ENCODE results near the gene CNTROB. TPM values are rescaled to one million over a fixed set of nuclear protein-coding genes. Genes with fewer than 3 reads are reported as not detected.

CNTROB gene
- total RNA-seq, 2 donors from 2014 or later: 25.2 to 42.0 TPM

GRCh38 chr17:7989781-7990655 lies 58.0 kb downstream of the CNTROB start:
- intact Hi-C loops (cut with DNase I): loop anchor here (2.0 to 10.0 kb wide), 3 partner anchors 77 to 245 kb away; no protein-coding TSS in a partner anchor
- DNase-seq (ENCODE audit: low spot score): peak; percentile 79
- no peaks in the 10 kb centered on the region for H3K9me3 ChIP-seq
- H3K27me3 ChIP-seq (replicated peaks; ENCODE audit: insufficient read depth): no peaks in the 10 kb centered on the region
- no peaks in the 10 kb centered on the region for H3K4me1 ChIP-seq (replicated peaks)
- WGBS: 5% methylated on average over 54 of the region's 59 CpGs
- no peaks in the 10 kb centered on the region for H3K36me3 ChIP-seq
- peak overlapping the region; percentile 57 to 67 for H3K27ac ChIP-seq
- peak overlapping the region; percentile 43 to 49 for H3K4me3 ChIP-seq
- TF ChIP-seq CTCF (IDR thresholded peaks at IDR 0.05) (peak; percentile 94 to 98 (median 97)), POLR2A (IDR thresholded peaks at IDR 0.05) (no peak), POLR2AphosphoS5 (IDR thresholded peaks at IDR 0.05) (peak; percentile 52)

- 89% methylated on average over 2 of the region's 2 CpGs for WGBS
- TF ChIP-seq POLR2AphosphoS5 (IDR thresholded peaks at IDR 0.05) (no peak), POLR2A (IDR thresholded peaks at IDR 0.05) (no peak), CTCF (IDR thresholded peaks at IDR 0.05) (no peak)
- no peak for DNase-seq (ENCODE audit: low spot score)
- intact Hi-C loops (cut with DNase I): loop anchor here (10.0 kb wide), 1 partner anchor 248 kb away; no protein-coding TSS in a partner anchor
- H3K27ac ChIP-seq: no peak overlapping the region
- H3K27me3 ChIP-seq (replicated peaks; ENCODE audit: insufficient read depth): no peaks in the 10 kb centered on the region
- no peaks in the 10 kb centered on the region for H3K4me1 ChIP-seq (replicated peaks)
- no peaks in the 10 kb centered on the region for H3K36me3 ChIP-seq
- no peaks in the 10 kb centered on the region for H3K9me3 ChIP-seq
- H3K4me3 ChIP-seq: no peak overlapping the region
Measured at GRCh38 chr17:7992516-7992915, 60.5 kb downstream of the CNTROB start.

- no peak for DNase-seq (ENCODE audit: low spot score)
- WGBS: 80% methylated on average over 3 of the region's 3 CpGs
- intact Hi-C loops (cut with DNase I): loop anchor here (10.0 kb wide), 1 partner anchor 248 kb away; no protein-coding TSS in a partner anchor
- Histone ChIP-seq H3K36me3 (no peaks in the 10 kb centered on the region), H3K4me3 (no peak overlapping the region), H3K27ac (no peak overlapping the region), H3K9me3 (no peaks in the 10 kb centered on the region), H3K27me3 (replicated peaks; ENCODE audit: insufficient read depth) (no peaks in the 10 kb centered on the region), H3K4me1 (replicated peaks) (no peaks in the 10 kb centered on the region)
- TF ChIP-seq CTCF (IDR thresholded peaks at IDR 0.05): no peak
- TF ChIP-seq POLR2AphosphoS5 (IDR thresholded peaks at IDR 0.05): no peak
- TF ChIP-seq POLR2A (IDR thresholded peaks at IDR 0.05): no peak
Measured at GRCh38 chr17:7992924-7993323, 60.9 kb downstream of the CNTROB start.

- intact Hi-C loops (cut with DNase I): loop anchor here (10.0 kb wide), 1 partner anchor 249 kb away; no protein-coding TSS in a partner anchor
- Histone ChIP-seq H3K4me3 (no peak overlapping the region), H3K27me3 (replicated peaks; ENCODE audit: insufficient read depth) (no peaks in the 10 kb centered on the region), H3K4me1 (replicated peaks) (no peaks in the 10 kb centered on the region), H3K27ac (no peak overlapping the region), H3K36me3 (no peaks in the 10 kb centered on the region), H3K9me3 (no peaks in the 10 kb centered on the region)
- 93% methylated on average over 27 of the region's 27 CpGs for WGBS
- no peak for TF ChIP-seq POLR2AphosphoS5 (IDR thresholded peaks at IDR 0.05)
- no peak for TF ChIP-seq CTCF (IDR thresholded peaks at IDR 0.05)
- DNase-seq (ENCODE audit: low spot score): no peak
Measured at GRCh38 chr17:7993972-7994589, 62.1 kb downstream of the CNTROB start.
